ENCODE measurements around the gene VEZT. TPM values are rescaled to one million over a fixed set of nuclear protein-coding genes. Genes with fewer than 3 reads are reported as not detected.

The VEZT gene
- total and polyA plus RNA-seq, 10 of the 15 experiments (the other 5 are each of a cell fraction or from before 2014, with no cell fraction given) = 32.8 to 134 (median 66.2) TPM

DNA sequence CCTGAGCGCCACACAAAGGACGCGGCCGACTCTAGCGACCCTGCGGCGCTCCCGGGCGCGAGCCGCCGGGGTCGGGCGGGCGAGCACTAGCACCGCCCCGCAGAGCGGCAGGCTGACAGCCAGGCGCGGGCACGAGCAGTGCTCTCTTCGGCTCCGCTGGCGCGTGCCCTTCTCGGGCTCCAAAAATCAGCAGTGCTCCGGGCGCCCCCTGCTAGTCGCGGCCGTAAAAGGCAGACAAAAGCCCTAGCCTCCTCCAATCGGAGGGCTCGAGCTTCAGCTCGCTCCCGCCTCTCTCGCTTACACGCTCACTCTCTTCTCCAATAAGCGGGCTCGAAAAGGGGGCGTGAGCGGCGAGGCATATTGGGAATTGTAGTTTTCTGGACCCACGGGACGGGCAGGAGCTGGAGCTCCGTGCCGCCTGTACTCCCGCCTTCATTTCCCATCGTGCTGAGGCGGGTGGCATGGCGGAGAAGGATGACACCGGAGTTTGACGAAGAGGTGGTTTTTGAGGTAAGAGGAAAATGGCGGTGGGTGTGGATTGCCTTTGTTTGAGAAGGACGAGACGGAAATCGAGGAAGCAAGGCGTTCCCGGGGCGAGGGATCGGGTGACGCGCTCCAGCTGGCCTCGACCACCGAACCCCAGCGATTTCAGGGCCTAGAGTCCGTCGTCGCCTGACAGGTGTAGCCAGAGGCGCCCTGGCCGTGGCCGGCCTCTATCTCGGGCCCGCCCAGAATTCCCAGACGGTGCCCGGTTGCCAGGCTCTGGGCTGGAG lies at the start of gene VEZT, which contains the start of gene FGD6 (continued):
- TF ChIP-seq, protein P1, sequence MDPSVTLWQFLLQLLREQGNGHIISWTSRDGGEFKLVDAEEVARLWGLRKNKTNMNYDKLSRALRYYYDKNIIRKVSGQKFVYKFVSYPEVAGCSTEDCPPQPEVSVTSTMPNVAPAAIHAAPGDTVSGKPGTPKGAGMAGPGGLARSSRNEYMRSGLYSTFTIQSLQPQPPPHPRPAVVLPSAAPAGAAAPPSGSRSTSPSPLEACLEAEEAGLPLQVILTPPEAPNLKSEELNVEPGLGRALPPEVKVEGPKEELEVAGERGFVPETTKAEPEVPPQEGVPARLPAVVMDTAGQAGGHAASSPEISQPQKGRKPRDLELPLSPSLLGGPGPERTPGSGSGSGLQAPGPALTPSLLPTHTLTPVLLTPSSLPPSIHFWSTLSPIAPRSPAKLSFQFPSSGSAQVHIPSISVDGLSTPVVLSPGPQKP (IDR thresholded peaks at IDR 0.05; ENCODE audit: low read depth, low read length) = peak; percentile 40; the same call in 1 of the 2 replicates
- TF ChIP-seq POLR2AphosphoS5 (IDR thresholded peaks at IDR 0.05; ENCODE audit: low read length) = peak; percentile 85
- no peak for TF ChIP-seq EGR1 (IDR thresholded peaks at IDR 0.05; ENCODE audit: borderline replicate concordance in 1 of 2, low read depth in 2 of 2, low read length in 2 of 2)
- TF ChIP-seq CHD2 (IDR thresholded peaks at IDR 0.05; ENCODE audit: borderline replicate concordance, low read depth, low read length) = peak; percentile 95
- no peak for TF ChIP-seq KAT2A (conservative IDR thresholded peaks at IDR 0.05; ENCODE audit: control insufficient read depth, low read depth, low read length)
- no peak for TF ChIP-seq KDM1A (IDR thresholded peaks at IDR 0.05; ENCODE audit: borderline replicate concordance)
- TF ChIP-seq, protein P2, sequence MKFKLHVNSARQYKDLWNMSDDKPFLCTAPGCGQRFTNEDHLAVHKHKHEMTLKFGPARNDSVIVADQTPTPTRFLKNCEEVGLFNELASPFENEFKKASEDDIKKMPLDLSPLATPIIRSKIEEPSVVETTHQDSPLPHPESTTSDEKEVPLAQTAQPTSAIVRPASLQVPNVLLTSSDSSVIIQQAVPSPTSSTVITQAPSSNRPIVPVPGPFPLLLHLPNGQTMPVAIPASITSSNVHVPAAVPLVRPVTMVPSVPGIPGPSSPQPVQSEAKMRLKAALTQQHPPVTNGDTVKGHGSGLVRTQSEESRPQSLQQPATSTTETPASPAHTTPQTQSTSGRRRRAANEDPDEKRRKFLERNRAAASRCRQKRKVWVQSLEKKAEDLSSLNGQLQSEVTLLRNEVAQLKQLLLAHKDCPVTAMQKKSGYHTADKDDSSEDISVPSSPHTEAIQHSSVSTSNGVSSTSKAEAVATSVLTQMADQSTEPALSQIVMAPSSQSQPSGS (IDR thresholded peaks at IDR 0.05; ENCODE audit: low read length) = no peak
- no peak for TF ChIP-seq CHD4 (IDR thresholded peaks at IDR 0.05)
- peak; percentile 58; the same call in 1 of the 2 replicates for TF ChIP-seq STAT1 (conservative IDR thresholded peaks at IDR 0.05)
- TF ChIP-seq NFYB (IDR thresholded peaks at IDR 0.05; ENCODE audit: insufficient read depth, low read depth, low read length) = peak; percentile 75; the same call in 1 of the 2 replicates
- TF ChIP-seq, protein P3, sequence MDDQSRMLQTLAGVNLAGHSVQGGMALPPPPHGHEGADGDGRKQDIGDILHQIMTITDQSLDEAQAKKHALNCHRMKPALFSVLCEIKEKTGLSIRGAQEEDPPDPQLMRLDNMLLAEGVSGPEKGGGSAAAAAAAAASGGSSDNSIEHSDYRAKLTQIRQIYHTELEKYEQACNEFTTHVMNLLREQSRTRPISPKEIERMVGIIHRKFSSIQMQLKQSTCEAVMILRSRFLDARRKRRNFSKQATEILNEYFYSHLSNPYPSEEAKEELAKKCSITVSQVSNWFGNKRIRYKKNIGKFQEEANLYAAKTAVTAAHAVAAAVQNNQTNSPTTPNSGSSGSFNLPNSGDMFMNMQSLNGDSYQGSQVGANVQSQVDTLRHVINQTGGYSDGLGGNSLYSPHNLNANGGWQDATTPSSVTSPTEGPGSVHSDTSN (IDR thresholded peaks at IDR 0.05; ENCODE audit: insufficient replicate concordance, low read depth, low read length) = peak; percentile 79
- TF ChIP-seq, protein P4, sequence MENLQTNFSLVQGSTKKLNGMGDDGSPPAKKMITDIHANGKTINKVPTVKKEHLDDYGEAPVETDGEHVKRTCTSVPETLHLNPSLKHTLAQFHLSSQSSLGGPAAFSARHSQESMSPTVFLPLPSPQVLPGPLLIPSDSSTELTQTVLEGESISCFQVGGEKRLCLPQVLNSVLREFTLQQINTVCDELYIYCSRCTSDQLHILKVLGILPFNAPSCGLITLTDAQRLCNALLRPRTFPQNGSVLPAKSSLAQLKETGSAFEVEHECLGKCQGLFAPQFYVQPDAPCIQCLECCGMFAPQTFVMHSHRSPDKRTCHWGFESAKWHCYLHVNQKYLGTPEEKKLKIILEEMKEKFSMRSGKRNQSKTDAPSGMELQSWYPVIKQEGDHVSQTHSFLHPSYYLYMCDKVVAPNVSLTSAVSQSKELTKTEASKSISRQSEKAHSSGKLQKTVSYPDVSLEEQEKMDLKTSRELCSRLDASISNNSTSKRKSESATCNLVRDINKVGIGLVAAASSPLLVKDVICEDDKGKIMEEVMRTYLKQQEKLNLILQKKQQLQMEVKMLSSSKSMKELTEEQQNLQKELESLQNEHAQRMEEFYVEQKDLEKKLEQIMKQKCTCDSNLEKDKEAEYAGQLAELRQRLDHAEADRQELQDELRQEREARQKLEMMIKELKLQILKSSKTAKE (IDR thresholded peaks at IDR 0.05; ENCODE audit: low read depth, poor library complexity, severe bottlenecking) = no peak
- no peak for TF ChIP-seq ZBTB40 (IDR thresholded peaks at IDR 0.05; ENCODE audit: borderline replicate concordance)
- TF ChIP-seq, protein P5, sequence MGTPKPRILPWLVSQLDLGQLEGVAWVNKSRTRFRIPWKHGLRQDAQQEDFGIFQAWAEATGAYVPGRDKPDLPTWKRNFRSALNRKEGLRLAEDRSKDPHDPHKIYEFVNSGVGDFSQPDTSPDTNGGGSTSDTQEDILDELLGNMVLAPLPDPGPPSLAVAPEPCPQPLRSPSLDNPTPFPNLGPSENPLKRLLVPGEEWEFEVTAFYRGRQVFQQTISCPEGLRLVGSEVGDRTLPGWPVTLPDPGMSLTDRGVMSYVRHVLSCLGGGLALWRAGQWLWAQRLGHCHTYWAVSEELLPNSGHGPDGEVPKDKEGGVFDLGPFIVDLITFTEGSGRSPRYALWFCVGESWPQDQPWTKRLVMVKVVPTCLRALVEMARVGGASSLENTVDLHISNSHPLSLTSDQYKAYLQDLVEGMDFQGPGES (IDR thresholded peaks at IDR 0.05) = peak; percentile 74
- TF ChIP-seq BCL11A (IDR thresholded peaks at IDR 0.05; ENCODE audit: low read depth, low read length) = no peak
- TF ChIP-seq SIN3A (IDR thresholded peaks at IDR 0.05; ENCODE audit: low read depth, low read length) = peak; percentile 48; the same call in 1 of the 2 replicates
